Right kidney (tissue), 9 donors: ENCODE data around the gene ACTL6A.
"Not testable (repeated sequence)": the region's sequence is repeated elsewhere in the genome, so short reads cannot be mapped to it uniquely, and the experiment has no call there.

ENCODE experiments used
- DNase-seq: peaks from one replicate; pipeline ENCODE4 v3.0.0-alpha.2; 2016
- long read RNA-seq, 8 donors: transcript quantifications; one replicate each; lab custom pipeline, GENCODE V29; 2026

ACTL6A gene
- long read RNA-seq, donor 1, transcript ACTL6A-203 (14 exons, 1,750 nt), result minor isoform, 13 of 233 reads
- long read RNA-seq, donor 1, transcript ACTL6A-213 (3 exons, 597 nt), result minor isoform, 7 of 233 reads
- long read RNA-seq, donor 1, transcript ACTL6A-202 (14 exons, 1,901 nt), result major isoform, 31 of 233 reads
- long read RNA-seq, donor 1, partial matches to known transcripts, result 83 of 233 reads
- long read RNA-seq, donor 1, other reads (novel, unspliced or antisense), result 95 of 233 reads
- long read RNA-seq, donor 2, transcript ACTL6A-202 (14 exons, 1,901 nt), result major isoform, 21 of 139 reads
- long read RNA-seq, donor 2, partial matches to known transcripts, result 64 of 139 reads
- long read RNA-seq, donor 2, other reads (novel, unspliced or antisense), result 50 of 139 reads
- long read RNA-seq, donor 3, transcript ACTL6A-202 (14 exons, 1,901 nt), result major isoform, 9 of 49 reads
- long read RNA-seq, donor 3, transcript ACTL6A-213 (3 exons, 597 nt), result minor isoform, 7 of 49 reads
- long read RNA-seq, donor 3, partial matches to known transcripts, result 23 of 49 reads
- long read RNA-seq, donor 3, other reads (novel, unspliced or antisense), result 5 of 49 reads
- long read RNA-seq, donor 4, transcript ACTL6A-213 (3 exons, 597 nt), result minor isoform, 8 of 118 reads
- long read RNA-seq, donor 4, transcript ACTL6A-202 (14 exons, 1,901 nt), result major isoform, 13 of 118 reads
- long read RNA-seq, donor 4, partial matches to known transcripts, result 59 of 118 reads
- long read RNA-seq, donor 4, other reads (novel, unspliced or antisense), result 33 of 118 reads
- long read RNA-seq, donor 5, transcript ACTL6A-213 (3 exons, 597 nt), result minor isoform, 5 of 55 reads
- long read RNA-seq, donor 5, transcript ACTL6A-203 (14 exons, 1,750 nt), result minor isoform, 13 of 55 reads
- long read RNA-seq, donor 5, transcript ACTL6A-202 (14 exons, 1,901 nt), result major isoform, 24 of 55 reads
- long read RNA-seq, donor 5, partial matches to known transcripts, result 10 of 55 reads
- long read RNA-seq, donor 5, other reads (novel, unspliced or antisense), result 0 of 55 reads
- long read RNA-seq, donor 6, transcript ACTL6A-213 (3 exons, 597 nt), result minor isoform, 6 of 117 reads
- long read RNA-seq, donor 6, transcript ACTL6A-202 (14 exons, 1,901 nt), result major isoform, 23 of 117 reads
- long read RNA-seq, donor 6, partial matches to known transcripts, result 83 of 117 reads
- long read RNA-seq, donor 6, other reads (novel, unspliced or antisense), result 0 of 117 reads
- long read RNA-seq, donor 7, transcript ACTL6A-203 (14 exons, 1,750 nt), result minor isoform, 6 of 207 reads
- long read RNA-seq, donor 7, transcript ACTL6A-202 (14 exons, 1,901 nt), result major isoform, 24 of 207 reads
- long read RNA-seq, donor 7, transcript ACTL6A-213 (3 exons, 597 nt), result minor isoform, 10 of 207 reads
- long read RNA-seq, donor 7, partial matches to known transcripts, result 99 of 207 reads
- long read RNA-seq, donor 7, other reads (novel, unspliced or antisense), result 68 of 207 reads
- long read RNA-seq, donor 8, transcript ACTL6A-213 (3 exons, 597 nt), result minor isoform, 7 of 131 reads
- long read RNA-seq, donor 8, transcript ACTL6A-203 (14 exons, 1,750 nt), result minor isoform, 9 of 131 reads
- long read RNA-seq, donor 8, transcript ACTL6A-202 (14 exons, 1,901 nt), result major isoform, 19 of 131 reads
- long read RNA-seq, donor 8, partial matches to known transcripts, result 87 of 131 reads
- long read RNA-seq, donor 8, other reads (novel, unspliced or antisense), result 6 of 131 reads

DNA sequence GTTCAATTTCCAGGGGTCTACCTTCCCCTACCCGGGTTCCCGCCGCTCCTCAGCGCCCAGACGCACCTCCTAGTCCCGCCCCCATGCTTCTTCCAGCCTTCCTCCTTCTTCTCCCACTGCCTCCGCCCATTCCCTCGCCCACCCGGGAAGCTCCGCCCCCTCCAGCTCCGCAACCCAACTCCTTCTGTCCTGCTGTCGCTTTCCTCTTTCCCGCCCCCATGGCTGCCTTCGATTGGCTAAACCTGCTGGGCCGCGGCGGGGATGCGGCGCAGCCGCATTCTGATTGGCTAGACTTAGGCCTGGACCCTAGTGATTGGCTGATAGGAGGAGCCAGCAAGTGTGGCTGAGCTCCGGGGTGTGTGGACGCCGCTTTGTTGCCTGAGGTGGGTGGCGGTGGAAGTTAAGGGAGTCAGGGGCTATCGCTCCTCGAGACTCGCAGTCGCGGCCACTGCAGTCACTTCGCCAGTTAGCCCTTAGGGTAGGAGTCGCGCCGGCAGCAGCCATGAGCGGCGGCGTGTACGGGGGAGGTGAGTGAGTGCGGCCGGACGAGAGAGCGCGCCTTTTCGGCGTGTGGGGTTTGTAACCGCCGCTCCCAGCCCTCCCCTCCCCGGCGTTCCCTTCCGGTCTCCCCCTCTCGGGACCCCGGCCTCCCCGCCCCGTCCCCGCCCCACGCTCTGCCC is at the start of gene ACTL6A:
TSS of gene ACTL6A (plus strand) at position 336 of the 680 bp plus-strand sequence. CDS start at position 503, 167 bp downstream.
- DNase-seq, result peak; percentile 99

DNA sequence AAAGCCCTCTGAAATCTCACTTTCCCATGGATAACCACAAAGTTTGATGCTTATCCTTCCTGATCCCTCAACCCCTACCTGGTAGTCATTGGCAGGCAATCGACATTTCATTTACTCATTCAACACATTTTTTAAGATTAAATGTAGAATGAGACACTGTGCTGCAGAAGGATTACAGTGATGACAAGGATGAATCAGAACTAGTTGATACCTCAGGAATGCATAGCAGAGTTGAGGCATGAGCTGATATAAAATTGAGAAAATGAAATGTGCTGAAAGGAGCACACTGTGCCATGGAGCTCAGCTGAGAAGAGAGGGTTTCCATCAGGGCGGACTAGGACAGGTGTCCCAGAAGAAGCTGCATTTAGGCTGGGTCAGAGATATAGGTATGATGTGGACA is 48.9 kb upstream of the ACTL6A start:
- DNase-seq, result no peak

DNA sequence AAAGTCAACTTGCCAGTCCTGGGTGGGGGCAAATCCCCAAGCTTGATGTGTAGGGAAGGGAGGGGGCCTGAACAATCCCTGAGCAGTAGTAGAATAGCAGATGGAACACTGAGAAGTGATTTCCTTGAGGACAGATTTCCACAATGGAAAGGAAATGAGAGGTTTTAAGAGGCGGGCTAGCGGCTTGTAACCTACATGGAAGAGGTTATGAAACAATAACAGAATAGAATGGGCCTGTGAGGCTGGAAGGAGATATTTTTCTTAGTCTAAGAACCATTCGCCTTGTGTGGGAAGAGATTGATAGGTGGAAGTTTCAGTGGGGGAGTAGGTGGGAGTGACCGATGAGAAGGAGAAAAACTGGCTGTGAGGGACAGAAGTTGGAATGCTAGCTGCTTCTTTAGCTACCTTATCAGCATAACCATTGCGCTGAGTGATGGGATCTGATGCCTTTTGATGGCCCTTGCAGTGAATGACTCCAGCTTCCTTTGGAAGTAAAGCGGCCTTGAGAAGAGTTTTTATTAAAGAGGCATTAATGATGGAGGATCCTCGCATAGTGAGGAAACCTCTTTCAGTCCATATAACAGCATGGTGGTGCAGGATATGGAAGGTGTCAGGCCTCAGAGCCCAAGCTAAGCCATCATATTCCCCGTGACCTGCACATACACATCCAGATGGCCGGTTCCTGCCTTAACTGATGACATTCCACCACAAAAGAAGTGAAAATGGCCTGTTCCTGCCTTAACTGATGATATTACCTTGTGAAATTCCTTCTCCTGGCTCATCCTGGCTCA is 46.1 kb upstream of the ACTL6A start:
- DNase-seq, result not testable (repeated sequence)

DNA sequence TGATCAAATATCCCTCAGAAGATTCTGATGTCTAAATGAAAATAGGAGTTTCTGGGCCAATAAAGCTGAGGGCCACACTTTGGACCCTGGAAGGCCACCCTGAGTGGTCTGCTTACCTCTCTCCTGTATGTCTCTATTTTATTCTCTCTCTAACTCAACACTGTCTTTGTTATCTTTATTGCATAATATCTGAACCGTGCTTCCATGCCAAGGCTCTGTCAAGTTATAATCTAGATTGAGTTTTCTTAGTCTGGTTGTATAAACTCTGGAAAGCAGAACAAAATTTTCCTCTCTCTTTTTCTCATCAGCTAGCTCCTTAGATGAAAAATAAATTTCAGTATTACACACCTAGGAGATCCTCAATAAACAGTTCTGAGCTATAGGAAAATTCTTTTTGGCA is 36.2 kb upstream of the ACTL6A start:
- no peak for DNase-seq

DNA sequence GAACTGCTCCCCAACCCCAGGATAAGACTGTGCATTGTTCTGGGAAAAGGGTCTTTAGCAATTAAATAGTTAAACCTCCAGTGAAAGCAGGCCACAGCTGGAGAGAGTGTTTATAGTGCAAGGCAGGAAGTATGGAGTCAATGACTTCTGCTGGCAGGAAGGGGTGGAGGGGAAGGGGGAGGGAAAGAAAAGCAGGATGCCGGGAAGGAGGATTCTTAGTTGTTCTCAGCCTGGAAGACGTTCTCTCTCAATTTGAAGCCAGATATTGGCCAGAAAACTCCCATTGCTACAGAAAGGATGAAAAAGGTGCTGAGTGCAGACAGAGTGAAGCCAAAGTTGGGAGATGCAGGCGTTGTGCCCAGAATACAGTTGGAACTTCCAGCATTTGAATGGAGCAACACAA is 35.7 kb upstream of the ACTL6A start:
- DNase-seq, result peak; percentile 59

DNA sequence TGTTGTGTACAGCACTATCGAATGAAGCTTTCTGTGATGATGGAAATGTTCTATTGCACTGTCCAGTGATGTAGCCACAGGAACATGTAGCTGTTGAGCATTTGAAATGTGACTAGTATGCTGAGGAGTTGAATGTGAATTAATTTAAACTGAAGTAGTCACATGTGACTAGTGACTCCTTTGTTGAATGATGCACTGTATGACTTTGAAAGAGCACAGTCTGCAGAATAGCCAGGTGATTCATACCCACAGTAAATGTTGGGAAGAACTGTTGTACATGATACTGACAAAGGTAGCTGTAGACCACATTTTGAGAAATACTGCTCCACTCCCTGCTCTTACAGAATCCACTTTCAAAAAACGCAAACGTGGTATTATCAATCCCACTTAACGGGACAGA is 34.0 kb upstream of the ACTL6A start:
- DNase-seq, result no peak

DNA sequence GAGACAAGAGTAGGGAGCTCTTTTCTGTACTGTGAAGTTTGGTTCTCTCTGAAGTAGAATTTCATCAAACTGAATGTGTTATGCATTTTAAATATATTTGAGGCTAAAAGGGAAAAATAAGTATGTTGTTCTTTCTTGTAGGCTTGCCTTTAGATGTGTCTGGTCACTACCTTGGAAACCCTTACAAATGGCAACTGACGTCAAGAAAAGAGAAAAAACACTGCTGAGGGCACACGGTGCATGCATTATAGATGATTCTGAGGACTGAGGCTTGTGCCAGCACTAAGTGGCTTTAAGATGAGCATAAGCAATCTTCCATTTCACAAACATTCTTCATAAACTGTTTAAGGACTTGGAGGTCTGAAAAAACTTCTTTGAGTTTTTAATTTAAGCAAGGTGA is 31.1 kb upstream of the ACTL6A start:
- no peak for DNase-seq

DNA sequence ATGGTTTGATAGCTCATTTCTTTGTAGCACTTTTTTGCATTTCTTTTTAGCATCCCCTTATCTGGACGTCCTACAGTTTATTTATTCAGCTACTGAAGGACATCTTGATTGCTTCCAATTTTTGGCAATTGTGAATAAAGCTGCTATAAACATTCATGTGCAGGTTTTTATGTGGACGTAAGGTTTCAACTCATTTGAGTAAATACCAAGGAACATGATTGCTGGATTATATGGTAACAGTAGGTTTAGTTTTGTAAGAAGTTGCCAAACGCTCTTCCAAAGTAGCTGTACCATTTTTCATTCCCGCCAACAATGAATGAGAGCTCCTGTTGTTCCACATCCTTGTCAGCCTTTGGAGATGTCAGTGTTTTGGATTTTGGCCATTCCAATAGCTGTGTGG is 29.5 kb upstream of the ACTL6A start:
- no peak for DNase-seq

DNA sequence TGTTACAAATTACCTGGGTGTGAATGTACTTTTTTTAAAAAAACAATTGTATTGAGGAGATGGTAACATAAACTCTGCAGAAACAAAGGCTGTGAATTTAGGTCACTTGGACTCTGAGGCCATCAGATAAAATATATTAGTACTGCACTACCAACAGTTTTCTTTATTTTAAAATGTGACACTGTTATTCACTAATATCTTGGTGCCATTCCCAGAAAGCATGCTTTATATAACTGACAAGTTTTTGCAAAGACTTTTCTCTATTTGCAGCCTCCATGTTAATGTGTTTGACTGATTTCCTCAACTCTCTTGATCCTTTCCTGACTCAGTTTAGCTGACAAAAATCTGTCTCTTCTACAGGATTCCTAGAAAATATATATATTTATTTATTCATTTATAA is 26.5 kb upstream of the ACTL6A start:
- no peak for DNase-seq

DNA sequence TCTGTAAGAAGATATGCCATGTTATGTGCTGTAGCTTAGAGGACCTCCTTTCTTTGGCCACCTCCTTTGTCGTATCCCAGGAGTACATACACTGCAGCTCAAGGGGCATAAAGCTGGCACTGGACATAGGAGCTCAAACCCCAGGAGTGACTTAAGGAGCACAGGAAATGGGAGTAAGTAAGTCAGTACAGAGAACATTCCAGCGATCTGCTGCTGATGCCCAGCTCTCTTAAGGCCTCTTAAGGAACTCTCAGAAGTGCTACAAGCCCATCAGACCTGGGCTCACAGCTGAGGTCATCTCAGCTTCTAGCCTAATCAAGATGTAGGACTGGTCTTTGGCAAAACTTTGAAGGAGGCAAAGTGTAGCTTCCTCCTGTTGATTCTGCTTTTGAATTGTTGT is 21.6 kb upstream of the ACTL6A start:
- no peak for DNase-seq

DNA sequence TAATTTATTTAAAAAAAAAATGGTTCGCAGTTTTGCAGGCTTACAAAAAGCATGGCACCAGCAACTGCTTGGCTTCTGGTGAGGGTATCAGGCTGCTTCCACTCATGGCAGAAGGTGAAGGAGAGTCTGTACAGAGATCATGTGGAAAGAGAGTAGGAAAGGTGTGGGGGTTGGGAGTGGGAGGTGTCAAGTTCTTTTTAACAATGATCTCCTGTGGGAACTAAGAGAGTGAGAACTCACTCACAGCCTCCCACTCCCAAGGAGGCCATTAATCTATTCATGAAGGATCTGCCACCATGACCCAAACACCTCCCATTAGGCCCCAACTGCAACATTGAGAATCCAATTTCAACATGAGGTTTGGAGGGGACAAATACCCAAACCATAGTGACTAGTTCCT is 21.1 kb upstream of the ACTL6A start:
- DNase-seq, result no peak

DNA sequence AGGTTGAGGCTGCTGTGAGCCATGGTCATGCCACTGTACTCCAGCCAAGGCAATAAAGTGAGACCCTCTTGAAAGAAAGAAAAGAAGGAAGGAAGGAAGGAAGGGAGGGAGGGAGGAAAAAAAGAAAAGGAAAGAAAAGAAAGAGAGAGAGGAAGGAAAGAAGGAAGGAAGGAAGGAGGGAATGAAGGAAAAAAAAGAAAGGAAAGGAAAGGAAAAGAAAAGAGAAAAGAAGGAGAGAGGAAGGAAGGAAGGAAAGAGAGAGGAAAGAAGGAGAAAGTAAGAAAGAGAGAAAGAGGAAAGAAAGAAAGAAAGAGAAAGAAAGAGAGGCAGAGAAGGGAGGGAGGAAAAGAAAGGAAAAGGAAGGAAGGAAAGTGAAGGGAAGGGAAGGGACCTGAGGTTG is 20.4 kb upstream of the ACTL6A start:
- DNase-seq, result no peak

DNA sequence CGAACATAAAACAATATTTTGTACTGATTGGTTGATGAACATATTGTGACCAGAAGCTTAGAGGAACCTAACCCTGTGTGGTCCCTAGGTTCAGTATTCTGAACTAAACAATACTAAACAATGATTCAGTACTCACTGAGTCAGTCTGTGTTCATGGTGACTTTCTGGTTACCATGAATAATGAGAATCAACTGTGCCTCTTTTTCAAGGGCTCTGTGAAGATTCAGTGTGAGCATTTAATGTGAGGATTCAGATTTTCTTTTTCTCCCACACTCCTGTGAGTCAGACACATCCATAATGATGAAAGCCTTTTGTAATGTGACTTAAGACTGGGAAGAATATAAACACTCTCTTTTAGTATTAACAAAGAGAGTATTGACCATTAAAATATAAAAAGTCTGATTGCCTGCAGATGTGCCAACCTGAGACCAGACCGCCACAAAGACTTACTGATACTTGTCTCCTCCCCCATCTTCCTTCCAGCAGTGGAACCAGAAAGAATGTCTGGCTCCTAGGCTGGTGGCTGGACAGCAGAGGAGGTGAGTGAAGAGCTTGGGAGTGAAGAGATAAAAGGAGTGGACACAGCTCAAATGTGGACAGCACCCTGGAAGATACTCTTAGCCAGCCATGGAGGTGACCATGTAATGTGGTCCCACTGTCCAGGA is 17.6 kb upstream of the ACTL6A start:
- no peak for DNase-seq

DNA sequence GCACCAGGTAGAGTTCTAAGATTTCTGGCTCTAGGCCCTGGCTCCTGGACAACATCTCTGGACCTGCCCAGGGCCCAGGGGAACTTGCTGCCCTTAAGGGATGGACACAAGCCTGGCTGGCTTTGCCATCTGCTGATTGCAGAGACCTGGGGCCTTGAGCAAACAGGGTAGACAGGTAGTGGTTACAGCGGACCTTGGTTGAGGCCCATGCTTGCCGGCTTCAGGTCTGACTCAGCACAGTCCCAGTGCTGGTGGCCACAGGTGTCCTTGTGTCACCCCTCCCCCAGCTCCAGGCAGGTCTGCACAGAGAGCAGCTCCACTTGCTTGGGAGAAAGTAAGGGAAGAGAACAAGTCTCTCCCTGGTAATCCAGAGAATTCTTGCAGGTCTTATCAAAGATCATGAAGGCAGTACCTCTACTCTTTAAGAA is 15.9 kb upstream of the ACTL6A start:
- no peak for DNase-seq

DNA sequence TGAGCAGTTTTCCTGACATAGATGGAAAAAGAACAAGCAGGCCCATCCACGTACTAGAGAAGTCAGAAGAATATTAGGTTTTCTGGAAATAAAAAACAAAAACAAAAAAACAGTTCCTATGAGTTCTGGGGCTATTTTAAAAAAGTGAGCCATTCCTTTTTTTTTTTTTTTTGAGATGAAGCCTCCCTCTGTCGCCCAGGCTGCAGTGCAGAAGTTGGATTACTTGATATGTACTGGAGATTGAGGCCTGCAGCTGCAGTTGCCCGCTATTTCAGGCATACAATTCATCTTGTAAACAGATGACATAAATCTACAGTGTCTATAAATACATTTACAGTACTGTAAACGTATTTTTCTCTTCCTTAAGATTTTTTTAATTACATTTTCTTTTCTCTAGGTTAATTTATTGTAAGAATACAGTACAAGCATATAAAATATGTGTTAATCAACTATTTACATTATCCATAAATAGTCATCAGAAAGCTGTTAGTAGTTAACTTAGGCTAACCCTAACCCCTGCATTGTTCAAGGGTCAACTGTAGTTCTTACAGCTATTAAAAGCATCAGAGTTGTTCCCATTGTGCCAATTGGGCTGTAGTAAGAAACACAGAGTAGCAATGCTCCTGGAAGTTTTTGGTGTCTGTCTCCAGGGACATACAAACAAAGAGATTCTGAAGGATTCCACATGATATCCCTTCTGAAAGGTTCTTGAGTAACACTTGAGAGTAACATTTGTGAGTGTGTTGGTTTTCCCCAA is 11.2 kb upstream of the ACTL6A start:
- DNase-seq, result no peak

DNA sequence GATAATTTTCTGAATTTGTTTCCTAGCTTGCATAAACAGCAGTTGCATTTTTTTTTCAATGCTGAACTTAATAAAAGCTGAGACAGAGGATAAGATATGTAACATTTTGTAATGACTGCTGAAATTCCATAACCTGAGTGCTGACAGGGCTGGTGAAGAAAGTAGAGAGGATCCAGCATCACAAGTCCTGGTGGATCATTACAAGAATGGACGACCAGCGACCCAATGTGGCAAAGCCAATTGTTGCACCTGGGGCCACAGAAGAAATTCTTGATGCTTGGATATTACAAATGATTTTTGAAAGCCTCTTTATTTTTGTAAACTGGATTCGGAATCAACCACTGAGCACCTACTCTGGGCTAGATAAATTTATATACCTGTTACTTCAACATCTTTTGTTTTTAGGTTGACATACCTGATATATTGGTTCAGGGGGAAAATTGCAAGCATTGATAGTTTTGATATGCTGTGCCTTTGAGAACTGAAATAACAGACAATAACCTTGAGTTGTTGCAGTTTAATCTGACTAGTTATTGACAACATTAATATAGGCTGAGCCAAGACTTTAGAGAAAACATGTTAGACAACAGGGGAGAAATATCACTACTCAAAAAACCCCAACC is 3.9 kb upstream of the ACTL6A start:
- DNase-seq, result peak; percentile 18

DNA sequence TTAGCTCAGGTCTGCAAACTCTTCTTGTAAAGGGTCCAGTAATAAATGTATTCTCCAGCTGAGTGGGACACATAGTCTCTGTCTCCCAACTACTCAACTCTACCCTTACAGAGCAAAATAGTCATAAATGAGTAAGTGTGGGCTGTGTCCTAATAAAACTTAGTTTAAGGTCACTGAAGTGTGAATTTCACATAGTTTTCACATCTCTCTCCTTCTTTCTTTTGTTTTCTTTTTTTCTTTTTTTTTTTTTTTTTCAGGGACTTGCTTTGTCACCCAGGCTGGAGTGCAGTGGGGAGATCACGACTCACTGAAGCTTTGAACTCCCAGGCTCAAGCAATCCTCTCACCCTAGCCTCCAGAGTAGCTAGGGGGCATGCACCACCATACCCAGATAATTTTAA is 1.9 kb upstream of the ACTL6A start:
- DNase-seq, result no peak

DNA sequence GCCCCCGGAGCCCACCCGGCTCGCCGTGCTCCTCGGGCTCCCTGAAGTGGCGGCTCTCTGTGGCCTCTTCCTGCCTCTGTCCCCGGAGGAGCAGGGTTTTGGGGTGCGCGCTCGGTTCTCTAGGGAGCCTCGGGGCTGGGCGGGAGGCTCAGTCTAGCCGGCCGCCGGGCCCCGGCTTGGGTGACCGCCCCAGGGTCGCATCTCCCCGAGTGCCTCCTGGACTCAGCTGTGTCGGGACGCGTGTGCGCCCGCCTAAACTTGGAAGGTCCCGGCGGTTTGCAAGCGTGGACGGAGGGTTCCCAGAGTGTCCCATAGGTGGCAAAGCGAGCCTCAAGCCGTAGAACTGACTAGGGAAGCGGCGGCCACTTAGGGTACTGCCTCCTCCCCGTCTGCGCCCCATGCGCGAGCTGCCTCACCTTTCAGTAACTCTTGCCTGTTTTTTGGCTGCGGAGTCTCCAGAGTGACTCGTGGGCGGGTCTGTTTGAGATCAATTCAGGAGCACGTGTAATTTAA is 601 bp downstream of the ACTL6A start:
- DNase-seq, result peak; percentile 87
